Astrocyte of the spinal cord (primary cell): Measurements from ENCODE around the gene SLC9A2.

ENCODE experiments used
- DNase-seq: peaks from one replicate; pipeline ENCODE4 v3.0.0; 2011; ENCODE audit warnings: low read depth, low spot score
- H3K4me3 ChIP-seq: 2 replicates; pipeline ENCODE4 v1.5.1; 2011; ENCODE audit warnings: low read depth, mild to moderate bottlenecking, low read length, moderate library complexity
- CTCF ChIP-seq: IDR thresholded peaks from 2 replicates; pipeline ENCODE4 v1.5.1; 2012; ENCODE audit warnings: low read depth, mild to moderate bottlenecking, low read length, inconsistent platforms
- in situ Hi-C: cut with HindIII; loops from 2 replicates; pipeline ENCODE4 v1.10.0; 2017; ENCODE audit warnings: low sequenced_read_pairs

The SLC9A2 gene

GRCh38 chr2:102674836-102675235 is 55.5 kb downstream of the SLC9A2 start:
- H3K4me3 ChIP-seq, result no peak overlapping the region
- TF ChIP-seq CTCF, result no peak
- DNase-seq, result no peak
- in situ Hi-C loops, result no loop called here

GRCh38 chr2:102677244-102678215 is 58.2 kb downstream of the SLC9A2 start:
- no peak for DNase-seq
- H3K4me3 ChIP-seq, result no peak overlapping the region
- in situ Hi-C loops, result no loop called here
- TF ChIP-seq CTCF, result no peak

GRCh38 chr2:102678442-102678841 is 59.1 kb downstream of the SLC9A2 start:
- in situ Hi-C loops, result no loop called here
- no peak overlapping the region for H3K4me3 ChIP-seq
- no peak for DNase-seq
- TF ChIP-seq CTCF, result no peak

- no peak for TF ChIP-seq CTCF
- in situ Hi-C loops, result no loop called here
- no peak for DNase-seq
- no peak overlapping the region for H3K4me3 ChIP-seq
Measured at GRCh38 chr2:102686479-102687439, 67.4 kb downstream of the SLC9A2 start.

GRCh38 chr2:102690012-102690411 is 70.7 kb downstream of the SLC9A2 start:
- in situ Hi-C loops, result no loop called here
- no peak for TF ChIP-seq CTCF
- H3K4me3 ChIP-seq, result no peak overlapping the region
- DNase-seq, result no peak

GRCh38 chr2:102696463-102696862 is 77.1 kb downstream of the SLC9A2 start:
- in situ Hi-C loops, result no loop called here
- H3K4me3 ChIP-seq, result no peak overlapping the region
- TF ChIP-seq CTCF, result no peak
- no peak for DNase-seq
